Ishikawa (cell line): ENCODE measurements around the gene CELA3B.

Experiments used
- CEBPB ChIP-seq: IDR thresholded peaks from 2 replicates; pipeline ENCODE4 v1.6.1; 2012
- CREB1 ChIP-seq: IDR thresholded peaks from 2 replicates; pipeline ENCODE4 v1.6.1; 2012; ENCODE audit warnings: low read depth
- EGR1 ChIP-seq: IDR thresholded peaks from 2 replicates; pipeline ENCODE4 v1.6.1; 2012
- EP300 ChIP-seq: IDR thresholded peaks from 2 replicates; pipeline ENCODE4 v1.6.1; 2012; ENCODE audit warnings: borderline replicate concordance
- FOXM1 ChIP-seq: IDR thresholded peaks from 2 replicates; pipeline ENCODE4 v1.6.1; 2012; ENCODE audit warnings: low read depth, borderline replicate concordance
- NFIC ChIP-seq: IDR thresholded peaks from 2 replicates; pipeline ENCODE4 v1.6.1; 2012
- RAD21 ChIP-seq: IDR thresholded peaks from 2 replicates; pipeline ENCODE4 v1.6.1; 2012; ENCODE audit warnings: low read depth
- TAF1 ChIP-seq: IDR thresholded peaks from 2 replicates; pipeline ENCODE4 v1.6.1; 2012; ENCODE audit warnings: low read depth, mild to moderate bottlenecking
- TCF12 ChIP-seq: IDR thresholded peaks from 2 replicates; pipeline ENCODE4 v1.6.1; 2012; ENCODE audit warnings: low read depth
- TEAD4 ChIP-seq: IDR thresholded peaks from 2 replicates; pipeline ENCODE4 v1.6.1; 2012
- YY1 ChIP-seq: IDR thresholded peaks from 2 replicates; pipeline ENCODE4 v1.6.1; 2012; ENCODE audit warnings: low read depth
- ZBTB7A ChIP-seq: IDR thresholded peaks from 2 replicates; pipeline ENCODE4 v1.6.1; 2012; ENCODE audit warnings: low read depth
- TF ChIP-seq, protein P1 (sequence below): IDR thresholded peaks from 2 replicates; pipeline ENCODE4 v1.6.1; 2012
- TF ChIP-seq, protein P2 (sequence below): IDR thresholded peaks from 2 replicates; pipeline ENCODE4 v1.6.1; 2012
- TF ChIP-seq, protein P3 (sequence below): IDR thresholded peaks from 2 replicates; pipeline ENCODE4 v1.6.1; 2012; ENCODE audit warnings: low read depth, mild to moderate bottlenecking

The CELA3B gene

DNA sequence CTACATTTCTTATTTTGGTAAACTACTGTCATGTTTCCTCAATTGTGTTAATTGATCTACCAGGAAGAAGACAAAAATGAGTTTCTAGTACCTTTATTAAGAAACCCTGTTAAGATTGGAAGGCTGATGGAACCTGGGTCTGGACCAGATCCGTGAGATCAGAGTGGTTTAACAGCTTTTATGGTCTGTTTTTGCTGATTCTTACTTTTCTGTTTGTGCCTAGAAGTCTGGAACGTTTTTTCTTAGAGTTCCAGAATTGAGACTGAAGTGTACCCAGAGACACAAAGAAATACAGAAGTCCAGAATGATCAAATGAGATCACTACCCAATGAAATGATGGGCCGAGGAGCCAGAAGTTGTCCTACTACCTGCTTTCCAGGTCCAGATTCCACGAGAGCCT lies 53.2 kb downstream of the CELA3B start:
- TF ChIP-seq TEAD4 = no peak
- TF ChIP-seq TAF1 = no peak

DNA sequence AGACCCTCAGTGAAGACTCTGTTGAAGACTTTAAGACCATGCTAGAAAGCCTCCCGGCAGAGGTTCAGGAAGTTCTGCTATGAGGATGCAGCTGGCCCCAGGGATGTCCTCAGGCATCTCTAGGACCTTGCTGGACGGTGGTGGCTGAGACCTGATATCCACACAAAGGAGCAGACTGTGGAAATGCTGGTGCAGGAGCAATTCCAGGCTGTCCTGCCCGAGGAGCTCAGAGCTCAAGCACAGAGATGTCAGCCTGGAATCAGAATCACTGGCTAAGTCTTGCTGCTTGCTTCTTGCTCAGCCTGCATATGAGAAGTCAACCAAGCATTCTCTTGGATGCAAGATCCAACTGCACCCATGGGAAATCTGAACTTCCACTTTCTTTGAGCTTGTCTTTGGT lies 53.7 kb downstream of the CELA3B start:
- TF ChIP-seq, protein P1, sequence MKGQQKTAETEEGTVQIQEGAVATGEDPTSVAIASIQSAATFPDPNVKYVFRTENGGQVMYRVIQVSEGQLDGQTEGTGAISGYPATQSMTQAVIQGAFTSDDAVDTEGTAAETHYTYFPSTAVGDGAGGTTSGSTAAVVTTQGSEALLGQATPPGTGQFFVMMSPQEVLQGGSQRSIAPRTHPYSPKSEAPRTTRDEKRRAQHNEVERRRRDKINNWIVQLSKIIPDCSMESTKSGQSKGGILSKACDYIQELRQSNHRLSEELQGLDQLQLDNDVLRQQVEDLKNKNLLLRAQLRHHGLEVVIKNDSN = no peak
- no peak for TF ChIP-seq TEAD4
- TF ChIP-seq CEBPB = no peak
- no peak for TF ChIP-seq TAF1
- no peak for TF ChIP-seq NFIC
- TF ChIP-seq, protein P2, sequence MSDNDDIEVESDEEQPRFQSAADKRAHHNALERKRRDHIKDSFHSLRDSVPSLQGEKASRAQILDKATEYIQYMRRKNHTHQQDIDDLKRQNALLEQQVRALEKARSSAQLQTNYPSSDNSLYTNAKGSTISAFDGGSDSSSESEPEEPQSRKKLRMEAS = no peak
- TF ChIP-seq FOXM1 = no peak
- no peak for TF ChIP-seq ZBTB7A
- TF ChIP-seq, protein P3, sequence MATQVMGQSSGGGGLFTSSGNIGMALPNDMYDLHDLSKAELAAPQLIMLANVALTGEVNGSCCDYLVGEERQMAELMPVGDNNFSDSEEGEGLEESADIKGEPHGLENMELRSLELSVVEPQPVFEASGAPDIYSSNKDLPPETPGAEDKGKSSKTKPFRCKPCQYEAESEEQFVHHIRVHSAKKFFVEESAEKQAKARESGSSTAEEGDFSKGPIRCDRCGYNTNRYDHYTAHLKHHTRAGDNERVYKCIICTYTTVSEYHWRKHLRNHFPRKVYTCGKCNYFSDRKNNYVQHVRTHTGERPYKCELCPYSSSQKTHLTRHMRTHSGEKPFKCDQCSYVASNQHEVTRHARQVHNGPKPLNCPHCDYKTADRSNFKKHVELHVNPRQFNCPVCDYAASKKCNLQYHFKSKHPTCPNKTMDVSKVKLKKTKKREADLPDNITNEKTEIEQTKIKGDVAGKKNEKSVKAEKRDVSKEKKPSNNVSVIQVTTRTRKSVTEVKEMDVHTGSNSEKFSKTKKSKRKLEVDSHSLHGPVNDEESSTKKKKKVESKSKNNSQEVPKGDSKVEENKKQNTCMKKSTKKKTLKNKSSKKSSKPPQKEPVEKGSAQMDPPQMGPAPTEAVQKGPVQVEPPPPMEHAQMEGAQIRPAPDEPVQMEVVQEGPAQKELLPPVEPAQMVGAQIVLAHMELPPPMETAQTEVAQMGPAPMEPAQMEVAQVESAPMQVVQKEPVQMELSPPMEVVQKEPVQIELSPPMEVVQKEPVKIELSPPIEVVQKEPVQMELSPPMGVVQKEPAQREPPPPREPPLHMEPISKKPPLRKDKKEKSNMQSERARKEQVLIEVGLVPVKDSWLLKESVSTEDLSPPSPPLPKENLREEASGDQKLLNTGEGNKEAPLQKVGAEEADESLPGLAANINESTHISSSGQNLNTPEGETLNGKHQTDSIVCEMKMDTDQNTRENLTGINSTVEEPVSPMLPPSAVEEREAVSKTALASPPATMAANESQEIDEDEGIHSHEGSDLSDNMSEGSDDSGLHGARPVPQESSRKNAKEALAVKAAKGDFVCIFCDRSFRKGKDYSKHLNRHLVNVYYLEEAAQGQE = no peak
- no peak for TF ChIP-seq RAD21

DNA sequence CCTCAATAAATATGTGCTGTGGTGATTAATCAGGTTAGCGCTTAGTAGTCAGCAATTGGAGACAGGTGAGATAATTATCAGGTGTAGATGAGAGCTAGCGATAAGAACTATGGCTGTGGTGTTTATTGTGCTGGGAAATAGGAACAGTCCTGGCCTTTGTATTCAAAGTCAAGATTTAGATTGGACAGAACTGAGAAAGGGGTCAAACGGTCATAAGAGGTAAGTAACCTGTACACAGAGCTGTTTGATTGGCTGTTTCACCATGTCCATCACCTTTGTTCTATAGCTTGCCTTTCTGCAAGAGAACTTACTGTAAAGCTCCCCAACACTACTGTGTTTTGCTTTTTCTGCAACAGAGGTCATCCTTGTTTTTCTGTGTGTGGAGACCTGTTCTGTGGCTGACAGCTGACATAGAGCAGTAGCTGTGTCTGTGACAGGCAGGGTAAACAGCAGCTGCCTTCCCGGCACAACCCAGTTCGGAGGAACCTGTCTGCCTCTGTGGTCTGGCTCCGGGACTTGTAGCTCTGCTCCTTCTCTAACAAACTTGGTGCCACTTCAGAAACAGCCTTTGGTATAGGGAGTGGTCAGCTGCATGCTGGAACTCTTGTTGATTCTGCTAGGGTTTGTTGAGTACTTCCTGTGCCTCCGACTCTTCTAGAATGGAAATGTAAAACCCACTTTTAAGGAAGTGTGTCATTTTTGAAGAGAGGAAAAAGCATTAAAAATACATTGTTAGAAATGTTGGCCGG lies 54.6 kb downstream of the CELA3B start:
- TF ChIP-seq CEBPB = no peak
- TF ChIP-seq, protein P1 = no peak
- TF ChIP-seq YY1 = no peak
- TF ChIP-seq TAF1 = no peak
- no peak for TF ChIP-seq EP300
- TF ChIP-seq FOXM1 = no peak
- no peak for TF ChIP-seq EGR1
- TF ChIP-seq TEAD4 = no peak
- no peak for TF ChIP-seq NFIC
- no peak for TF ChIP-seq RAD21
- no peak for TF ChIP-seq ZBTB7A
- no peak for TF ChIP-seq CREB1
- TF ChIP-seq, protein P2 = no peak

DNA sequence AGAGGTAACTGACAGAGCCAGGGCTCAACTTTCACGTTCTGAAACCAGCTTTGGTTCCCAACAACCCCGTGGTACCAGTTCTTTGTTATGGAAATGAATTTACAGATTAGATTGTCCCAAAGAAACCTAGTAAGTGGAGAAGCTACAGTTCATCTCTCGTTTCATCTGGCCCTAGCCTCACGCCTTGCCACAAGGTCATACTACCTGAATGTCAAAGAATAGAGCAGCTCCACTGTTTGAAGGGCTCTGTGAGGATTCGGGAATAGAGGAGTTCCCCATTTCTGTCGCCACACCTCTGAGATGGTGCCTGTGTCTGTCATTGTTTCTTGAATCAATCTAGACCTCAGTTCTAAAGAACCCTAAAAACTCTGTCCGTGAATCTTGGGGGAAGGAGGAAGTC lies 60.7 kb downstream of the CELA3B start:
- TF ChIP-seq, protein P2 = no peak
- TF ChIP-seq FOXM1 = no peak
- no peak for TF ChIP-seq RAD21
- TF ChIP-seq EGR1 = no peak
- no peak for TF ChIP-seq NFIC
- no peak for TF ChIP-seq ZBTB7A
- TF ChIP-seq YY1 = no peak
- no peak for TF ChIP-seq TCF12
- no peak for TF ChIP-seq CEBPB
- no peak for TF ChIP-seq CREB1
- no peak for TF ChIP-seq EP300
- TF ChIP-seq, protein P3 = no peak
- TF ChIP-seq TEAD4 = no peak
- no peak for TF ChIP-seq TAF1
- TF ChIP-seq, protein P1 = no peak

DNA sequence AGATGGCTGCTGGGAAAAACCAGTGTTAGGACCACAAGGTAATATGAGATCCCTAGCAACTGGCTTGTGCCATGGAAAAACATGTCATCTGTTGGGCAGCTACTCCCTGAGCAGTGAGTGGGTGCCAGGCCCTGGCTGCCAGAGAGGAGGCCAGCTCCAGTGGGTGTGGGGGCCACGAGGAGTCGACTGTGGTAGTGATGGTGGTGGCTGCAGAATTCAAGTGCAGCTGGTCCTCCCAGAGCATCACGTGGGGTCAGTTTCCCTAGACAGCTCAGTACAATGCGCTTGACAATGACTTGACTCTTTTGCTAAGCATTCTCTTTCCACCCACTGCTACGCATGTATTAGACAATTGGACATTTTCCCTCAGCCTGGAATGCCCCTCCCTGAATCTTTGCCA lies 61.2 kb downstream of the CELA3B start:
- TF ChIP-seq EP300 (no peak), RAD21 (no peak)
- TF ChIP-seq, protein P1 = no peak
